ENCODE data around the gene SMARCA4.
A peak's percentile ranks its signal among the peaks of the same experiment; 100 is the strongest.
"Not testable (repeated sequence)": the region's sequence is repeated elsewhere in the genome, so short reads cannot be mapped to it uniquely, and the experiment has no call there.

Gene SMARCA4

GRCh38 chr19:10929402-10929794 is 31.4 kb upstream of the SMARCA4 start:
- no peak for DNase-seq

- DNase-seq: no peak
Measured at GRCh38 chr19:10935371-10936059, 25.3 kb upstream of the SMARCA4 start.

GRCh38 chr19:10936661-10937084 is 24.2 kb upstream of the SMARCA4 start:
- DNase-seq: peak; percentile 85

GRCh38 chr19:10941649-10942048 is 19.2 kb upstream of the SMARCA4 start:
- not testable (repeated sequence) for DNase-seq

GRCh38 chr19:10943412-10943811 is 17.4 kb upstream of the SMARCA4 start:
- not testable (repeated sequence) for DNase-seq

GRCh38 chr19:10945264-10945663 is 15.6 kb upstream of the SMARCA4 start:
- DNase-seq: no peak

- no peak for DNase-seq
Measured at GRCh38 chr19:10946958-10947657, 13.7 kb upstream of the SMARCA4 start.

GRCh38 chr19:10952809-10953208 is 8.0 kb upstream of the SMARCA4 start:
- DNase-seq: no peak

- DNase-seq: not testable (repeated sequence)
Measured at GRCh38 chr19:10959277-10959968, 1.4 kb upstream of the SMARCA4 start.

GRCh38 chr19:10961073-10961860 is 437 bp downstream of the SMARCA4 start:
- no peak for DNase-seq

GRCh38 chr19:10962863-10963262 is 2.0 kb downstream of the SMARCA4 start:
- no peak for DNase-seq

GRCh38 chr19:10963865-10964264 is 3.0 kb downstream of the SMARCA4 start:
- DNase-seq: no peak

- no peak for DNase-seq
Measured at GRCh38 chr19:10964903-10965302, 4.1 kb downstream of the SMARCA4 start.

- DNase-seq: peak; percentile 16
Measured at GRCh38 chr19:10965398-10965797, 4.6 kb downstream of the SMARCA4 start.

- no peak for DNase-seq
Measured at GRCh38 chr19:10966809-10967208, 6.0 kb downstream of the SMARCA4 start.

- peak; percentile 79 for DNase-seq
Measured at GRCh38 chr19:10968527-10969135, 7.8 kb downstream of the SMARCA4 start.

GRCh38 chr19:10971107-10971726 is 10.4 kb downstream of the SMARCA4 start:
- no peak for DNase-seq

GRCh38 chr19:10975374-10976130 is 14.7 kb downstream of the SMARCA4 start:
- no peak for DNase-seq

- no peak for DNase-seq
Measured at GRCh38 chr19:10976131-10976892, 15.5 kb downstream of the SMARCA4 start.

- DNase-seq: no peak
Measured at GRCh38 chr19:10977742-10978092, 16.9 kb downstream of the SMARCA4 start.

GRCh38 chr19:10979951-10980381 is 19.1 kb downstream of the SMARCA4 start:
- DNase-seq: no peak

All from DMS79 (cell line).